Putamen (tissue), 1 donor: Measurements from ENCODE around the gene CLIC3.
A peak's percentile ranks its signal among the peaks of the same experiment; 100 is the strongest.

Experiments used
- DNase-seq: peaks from one replicate; pipeline ENCODE4 v3.0.0-alpha.2; 2016; ENCODE audit warnings: low spot score

CLIC3 gene

GRCh38 chr9:137000177-137000930 lies 4.0 kb upstream of the CLIC3 start:
- no peak for DNase-seq

- DNase-seq = no peak
Measured at GRCh38 chr9:136997830-136998234, 1.5 kb upstream of the CLIC3 start.

- no peak for DNase-seq
Measured at GRCh38 chr9:136997371-136997770, 1.0 kb upstream of the CLIC3 start.

GRCh38 chr9:136995772-136996311 lies 526 bp downstream of the CLIC3 start:
- DNase-seq = no peak

GRCh38 chr9:136995362-136995761 lies 1.0 kb downstream of the CLIC3 start:
- no peak for DNase-seq

GRCh38 chr9:136994888-136995230 lies 1.5 kb downstream of the CLIC3 start:
- DNase-seq = no peak

- DNase-seq = no peak
Measured at GRCh38 chr9:136994180-136994887, 2.0 kb downstream of the CLIC3 start.

GRCh38 chr9:136992819-136993369 lies 3.5 kb downstream of the CLIC3 start:
- DNase-seq = no peak

GRCh38 chr9:136991993-136992818 lies 4.2 kb downstream of the CLIC3 start, which contains the start of gene PAXX:
TSS of gene PAXX (plus strand) at chr9:136992422. CDS start at chr9:136992444, 22 bp downstream.
- peak; percentile 87 for DNase-seq

GRCh38 chr9:136990242-136990911 lies 6.0 kb downstream of the CLIC3 start:
- DNase-seq = no peak

GRCh38 chr9:136988872-136989271 lies 7.5 kb downstream of the CLIC3 start:
- no peak for DNase-seq

- DNase-seq = no peak
Measured at GRCh38 chr9:136985853-136986252, 10.5 kb downstream of the CLIC3 start.

GRCh38 chr9:136985027-136985602 lies 11.3 kb downstream of the CLIC3 start:
- DNase-seq = no peak

GRCh38 chr9:136984464-136985026 lies 11.8 kb downstream of the CLIC3 start:
- no peak for DNase-seq

- no peak for DNase-seq
Measured at GRCh38 chr9:136983656-136984314, 12.6 kb downstream of the CLIC3 start.

GRCh38 chr9:136983167-136983566 lies 13.2 kb downstream of the CLIC3 start:
- no peak for DNase-seq

GRCh38 chr9:136982232-136983051 lies 13.9 kb downstream of the CLIC3 start, which contains the start of gene LCNL1:
TSS of gene LCNL1 (plus strand) at chr9:136982993. CDS start at chr9:136983587, 594 bp downstream.
- DNase-seq = no peak

- DNase-seq = peak; percentile 77
Measured at GRCh38 chr9:136981588-136982231, 14.7 kb downstream of the CLIC3 start.
